NCI-H2171 treated with DMSO at 0.1 percent for 48 hours (cell line): ENCODE measurements around the gene TAF4.
"Not testable (repeated sequence)": the region's sequence is repeated elsewhere in the genome, so short reads cannot be mapped to it uniquely, and the experiment has no call there.

Source experiments
- DNase-seq: peaks from one replicate; lab custom pipeline; 2025; lab: John Stamatoyannopoulos, UW

The TAF4 gene

DNA sequence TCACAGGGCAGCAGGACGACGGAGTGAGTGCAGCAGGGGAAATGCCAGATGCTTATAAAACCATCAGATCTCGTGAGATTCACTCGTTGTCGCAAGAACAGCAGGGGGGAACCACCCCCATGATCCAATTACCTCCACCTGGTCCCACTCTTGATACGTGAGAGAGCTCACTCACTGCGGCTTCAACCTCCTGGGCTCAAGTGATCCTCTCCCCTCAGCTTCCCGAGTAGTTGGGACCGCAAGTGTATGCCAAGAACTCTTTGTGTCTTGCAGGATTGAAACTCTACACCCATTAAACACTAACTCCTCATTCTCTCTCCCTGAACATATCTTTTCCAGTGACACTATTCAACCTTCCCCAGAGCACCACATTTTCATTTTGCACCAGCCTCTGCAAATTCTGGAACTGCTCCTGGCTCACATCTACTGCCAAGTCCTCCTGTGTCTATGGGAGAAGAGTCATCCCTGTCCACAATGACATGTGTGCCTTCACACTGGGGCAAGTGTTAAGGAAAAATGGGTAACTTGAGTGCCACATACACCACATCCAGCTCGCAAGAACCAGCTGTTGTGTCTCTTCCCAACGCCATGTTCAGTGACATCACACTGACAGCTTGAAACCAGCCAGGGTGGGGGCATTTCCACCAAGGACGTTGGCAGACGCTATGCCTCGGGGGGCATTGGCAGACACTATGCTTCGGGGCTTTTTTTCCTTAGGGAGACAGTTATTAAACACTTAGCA lies 14.7 kb upstream of the TAF4 start:
- DNase-seq: peak; percentile 80

DNA sequence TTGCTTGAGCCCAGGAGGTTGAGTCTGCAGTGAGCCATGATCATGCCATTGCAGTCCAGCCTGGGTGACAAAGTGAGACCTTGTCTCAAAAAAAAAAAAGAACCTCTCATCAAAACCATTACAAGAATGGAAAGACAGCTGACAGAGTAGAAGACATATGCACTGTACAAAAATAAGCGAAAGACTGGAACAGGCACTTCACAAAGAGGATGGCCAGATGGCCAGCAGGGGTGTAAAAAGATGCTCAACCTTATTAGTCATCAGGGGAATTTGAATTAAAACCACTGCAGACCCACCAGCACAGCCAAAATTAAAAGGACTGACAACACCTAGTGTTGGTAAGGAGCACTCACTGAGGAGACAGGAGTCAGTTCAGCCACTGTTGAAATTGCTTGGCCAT lies 13.5 kb upstream of the TAF4 start:
- DNase-seq: no peak

DNA sequence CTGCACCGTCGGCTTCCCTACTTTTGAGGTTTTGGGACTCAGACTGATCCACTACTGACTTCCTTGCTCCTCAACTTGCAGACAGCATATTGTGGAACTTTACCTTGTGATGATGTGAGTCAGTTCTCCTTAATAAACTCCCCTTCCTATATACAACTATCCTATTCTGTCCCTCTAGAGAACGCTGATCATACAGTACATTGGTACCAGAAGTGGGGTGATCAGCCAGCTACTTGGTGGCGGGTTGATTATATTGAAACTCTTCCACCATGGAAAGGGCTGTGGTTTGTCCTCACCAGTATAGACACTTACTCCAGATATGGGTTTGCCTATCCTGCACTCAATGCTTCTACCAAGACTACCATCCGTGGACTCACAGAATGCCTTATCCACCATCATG lies 7.6 kb upstream of the TAF4 start:
- no peak for DNase-seq

DNA sequence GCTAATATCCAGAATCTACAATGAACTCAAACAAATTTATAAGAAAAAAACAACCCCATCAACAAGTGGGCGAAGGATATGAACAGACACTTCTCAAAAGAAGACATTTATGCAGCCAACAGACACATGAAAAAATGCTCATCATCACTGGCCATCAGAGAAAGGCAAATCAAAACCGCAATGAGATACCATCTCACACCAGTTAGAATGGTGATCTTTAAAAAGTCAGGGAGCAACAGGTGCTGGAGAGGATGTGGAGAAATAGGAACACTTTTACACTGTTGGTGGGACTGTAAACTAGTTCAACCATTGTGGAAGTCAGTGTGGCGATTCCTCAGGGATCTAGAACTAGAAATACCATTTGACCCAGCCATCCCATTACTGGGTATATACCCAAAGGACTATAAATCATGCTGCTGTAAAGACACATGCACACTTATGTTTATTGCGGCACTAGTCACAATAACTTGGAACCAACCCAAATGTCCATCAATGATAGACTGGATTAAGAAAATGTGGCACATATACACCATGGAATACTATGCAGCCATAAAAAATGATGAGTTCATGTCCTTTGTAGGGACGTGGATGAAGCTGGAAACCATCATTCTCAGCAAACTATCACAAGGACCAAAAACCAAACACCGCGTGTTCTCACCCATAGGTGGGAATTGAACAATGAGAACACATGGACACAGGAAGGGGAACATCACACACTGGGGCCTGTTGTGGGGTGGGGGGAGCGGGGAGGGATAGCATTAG lies 6.2 kb upstream of the TAF4 start:
- not testable (repeated sequence) for DNase-seq

DNA sequence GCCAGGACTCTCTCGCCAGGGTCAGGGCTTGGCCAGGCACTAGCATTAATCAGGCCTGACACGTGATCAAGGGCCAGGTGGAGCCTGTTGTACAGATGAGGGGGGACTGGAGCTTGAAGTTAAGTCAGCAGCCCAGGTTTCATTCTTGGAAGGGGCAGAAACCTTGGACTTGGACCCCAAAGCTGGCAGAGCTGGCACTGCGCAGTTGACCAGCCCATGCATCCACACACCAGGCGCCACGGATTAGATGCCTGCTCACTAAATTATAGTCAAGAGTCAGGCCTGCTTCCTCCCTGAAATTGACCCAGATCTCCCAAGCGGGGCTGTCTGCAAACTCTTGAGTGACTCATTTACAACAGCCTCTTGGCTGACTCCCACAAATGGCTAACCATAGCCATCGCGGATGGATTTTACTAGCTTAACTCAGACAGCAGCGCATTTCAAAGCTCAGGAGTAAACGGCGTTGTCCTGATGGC lies 4.1 kb upstream of the TAF4 start:
- no peak for DNase-seq

DNA sequence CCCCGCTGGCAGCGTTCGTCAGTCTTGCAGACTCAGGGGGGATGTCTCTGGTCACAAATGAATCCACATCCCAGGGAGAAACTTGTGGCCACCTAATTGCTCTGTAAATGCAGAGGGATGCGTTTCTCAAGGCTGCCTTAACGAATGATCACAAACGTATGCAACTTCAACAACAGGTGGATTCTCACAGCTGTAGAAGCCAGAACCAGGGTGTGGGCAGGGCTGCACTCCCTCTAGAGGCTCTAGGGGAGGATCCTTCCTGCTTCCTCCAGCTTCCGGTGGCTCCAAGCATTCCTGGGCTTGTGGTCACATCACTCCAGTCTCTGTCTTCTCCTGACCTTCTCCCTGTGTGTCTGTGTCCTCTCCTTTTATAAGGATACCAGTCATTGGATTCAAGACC lies 3.3 kb upstream of the TAF4 start:
- DNase-seq: no peak

DNA sequence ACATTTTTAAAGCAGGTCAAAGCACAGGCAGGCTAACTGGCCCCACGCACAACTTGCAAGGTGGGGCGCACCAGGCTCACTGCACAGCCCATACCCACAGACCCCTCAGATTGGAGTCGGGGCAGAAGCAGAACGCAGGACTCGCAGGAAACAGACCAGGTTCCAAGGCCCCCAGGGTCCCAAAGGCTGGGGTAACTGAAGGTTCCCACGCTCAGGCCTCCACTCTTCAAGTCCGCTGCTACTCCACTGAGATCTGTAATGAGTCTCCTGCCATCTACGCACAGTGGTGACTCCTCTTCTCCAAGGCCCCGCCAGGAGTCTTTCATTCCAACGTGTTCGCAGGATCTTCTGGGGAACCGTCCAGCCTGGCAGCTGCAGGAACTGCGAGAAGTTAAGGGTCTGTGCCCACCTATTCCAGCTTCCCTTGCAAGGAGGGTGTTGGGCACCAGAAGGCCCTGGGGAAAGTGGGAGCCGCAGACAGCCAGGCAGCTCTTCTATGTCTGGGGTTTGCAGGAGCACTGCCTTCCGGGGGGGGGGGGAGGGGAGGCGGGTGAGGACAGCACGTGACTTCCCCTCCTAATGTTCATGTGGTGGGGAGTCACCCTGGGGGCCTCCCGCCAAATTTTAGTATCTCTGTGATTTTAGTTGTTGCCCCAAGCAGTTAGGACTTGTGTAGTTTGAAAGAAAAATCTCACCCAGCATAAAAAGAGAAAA lies 2.0 kb upstream of the TAF4 start:
- no peak for DNase-seq

DNA sequence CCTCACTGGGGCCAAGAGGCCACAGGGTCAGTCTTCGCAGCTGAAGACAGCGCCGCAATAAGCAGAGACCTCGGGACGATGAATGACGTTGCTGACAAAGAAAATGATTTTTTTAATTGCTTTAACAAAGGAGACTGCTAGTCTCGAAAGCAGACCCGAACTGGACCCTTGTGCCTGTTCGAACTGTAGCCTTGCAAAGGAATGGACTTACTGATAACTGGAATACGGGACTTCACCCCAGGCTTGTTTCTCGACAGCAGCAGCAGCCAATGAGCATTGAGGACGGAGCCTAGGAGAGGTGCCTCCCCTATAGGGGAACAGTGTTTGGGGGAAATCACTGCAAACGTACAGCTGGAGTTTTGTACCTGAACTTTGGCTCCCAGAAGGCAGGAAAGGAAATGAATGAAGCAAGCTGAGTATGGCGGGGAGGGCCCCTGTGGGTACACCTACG lies 1.3 kb upstream of the TAF4 start:
- DNase-seq: no peak

DNA sequence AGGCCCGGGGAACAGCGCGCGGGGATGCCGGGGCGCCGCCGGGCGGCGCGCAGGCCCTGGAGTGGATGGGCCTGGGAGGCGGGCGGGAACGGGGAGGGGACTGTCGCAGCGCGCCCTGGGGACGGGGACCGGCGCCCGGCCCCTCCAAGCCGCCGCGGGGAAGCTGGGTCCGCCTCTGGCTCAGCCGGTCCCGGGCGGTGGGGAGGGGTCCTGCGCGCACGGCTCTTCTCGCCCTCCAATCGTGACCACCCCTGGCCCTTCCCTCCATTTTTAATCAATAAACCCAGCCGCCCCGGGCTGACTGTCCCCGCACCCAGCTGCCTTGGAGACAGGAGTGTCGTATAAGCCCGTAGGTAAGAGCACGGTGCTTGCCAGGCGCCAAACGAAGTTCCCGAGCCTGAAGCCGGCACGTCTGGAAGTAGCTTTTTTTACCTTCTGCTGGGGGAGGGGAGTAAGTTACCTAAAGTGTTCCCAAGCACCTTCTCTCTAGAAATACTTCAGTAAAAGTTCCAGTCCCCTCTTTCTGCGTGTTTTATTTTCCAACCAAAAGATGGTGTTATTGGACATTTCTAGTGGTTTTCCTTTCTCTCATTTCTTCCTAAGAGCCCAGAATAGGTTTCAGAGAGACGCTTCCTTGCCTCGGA lies 780 bp upstream of the TAF4 start:
- DNase-seq: peak; percentile 85

DNA sequence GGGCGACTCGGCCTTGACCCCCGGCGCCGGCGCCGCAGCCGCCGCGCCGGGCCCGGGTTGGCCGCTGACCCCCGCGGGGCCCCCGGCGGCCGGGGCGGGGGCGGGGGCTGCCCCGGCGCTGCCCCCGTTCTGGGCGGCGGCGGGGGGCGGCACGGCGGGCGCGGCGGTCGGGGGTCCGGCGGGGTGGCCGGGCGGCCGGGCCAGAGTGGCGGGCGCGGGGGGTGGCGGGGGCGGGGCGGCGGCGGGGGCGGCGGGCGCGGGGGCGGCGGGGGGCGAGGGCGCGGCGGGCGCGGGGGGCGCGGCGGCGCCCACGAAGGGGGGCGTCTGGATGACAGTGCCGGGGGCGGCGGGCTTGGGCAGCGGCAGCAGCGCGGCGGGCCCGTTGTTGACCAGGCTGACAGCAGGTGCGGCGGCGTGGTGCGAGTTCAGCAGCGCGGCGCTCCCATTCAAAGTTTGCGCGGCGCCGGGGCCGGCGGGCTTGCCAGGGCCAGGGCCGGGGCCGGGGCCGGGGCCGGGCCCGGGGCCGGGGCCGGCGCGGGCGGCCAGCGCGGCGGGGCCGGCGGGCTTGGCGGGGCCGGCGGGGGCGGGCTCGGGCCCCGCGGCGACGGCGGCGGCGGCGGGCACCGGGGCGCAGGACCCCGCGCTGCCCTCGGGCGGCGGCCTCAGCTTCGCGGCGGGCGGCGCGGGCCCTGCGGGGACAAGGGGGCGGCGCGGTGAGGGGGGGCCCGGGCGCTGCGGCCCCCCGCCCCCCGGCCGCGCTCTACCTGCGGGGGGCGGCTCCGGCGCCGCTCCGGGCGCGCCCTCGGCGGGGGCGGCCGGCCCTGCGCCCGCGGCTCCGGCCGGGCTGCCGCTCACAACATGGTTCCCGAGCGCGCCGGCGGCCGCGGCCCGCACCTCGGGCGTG lies 659 bp downstream of the TAF4 start:
- no peak for DNase-seq

DNA sequence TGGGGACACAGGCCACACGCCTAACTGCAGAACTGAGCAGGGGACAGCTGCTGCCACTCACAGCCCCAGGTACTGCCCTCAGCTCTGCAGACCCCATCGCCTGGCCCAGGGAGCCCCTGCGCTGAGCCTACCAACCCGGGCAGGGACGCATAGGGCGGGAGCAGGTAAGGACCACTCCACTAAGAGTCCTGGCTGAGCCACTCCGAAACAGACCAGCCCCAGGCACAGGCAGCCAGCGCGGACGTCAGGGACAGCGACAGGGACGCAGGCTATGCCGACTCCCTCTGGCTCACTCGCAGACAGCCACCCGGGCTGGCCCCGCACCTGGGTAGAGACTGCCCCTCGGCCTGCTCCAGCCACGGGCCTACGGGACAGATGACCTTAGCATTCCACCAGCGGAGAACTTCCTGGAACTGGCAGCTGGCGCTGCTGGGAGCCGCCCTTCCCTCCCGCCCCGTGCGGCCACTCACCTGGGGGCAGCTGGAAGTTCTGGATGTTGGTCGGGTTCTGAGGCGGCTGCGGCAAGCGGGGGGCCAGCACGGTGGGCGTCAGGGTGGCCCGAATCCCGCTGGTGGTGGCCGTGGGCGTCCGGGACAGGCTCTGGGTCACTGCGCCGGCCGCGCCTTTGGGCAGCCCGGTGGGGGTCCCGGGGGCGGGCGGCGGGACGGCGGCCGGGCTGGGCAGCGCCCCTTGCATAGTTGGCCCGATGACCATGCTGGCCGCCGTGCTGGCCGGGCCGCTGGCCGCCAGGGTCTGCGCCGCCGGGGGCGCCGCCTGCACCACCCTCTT lies 1.5 kb downstream of the TAF4 start:
- DNase-seq: no peak

DNA sequence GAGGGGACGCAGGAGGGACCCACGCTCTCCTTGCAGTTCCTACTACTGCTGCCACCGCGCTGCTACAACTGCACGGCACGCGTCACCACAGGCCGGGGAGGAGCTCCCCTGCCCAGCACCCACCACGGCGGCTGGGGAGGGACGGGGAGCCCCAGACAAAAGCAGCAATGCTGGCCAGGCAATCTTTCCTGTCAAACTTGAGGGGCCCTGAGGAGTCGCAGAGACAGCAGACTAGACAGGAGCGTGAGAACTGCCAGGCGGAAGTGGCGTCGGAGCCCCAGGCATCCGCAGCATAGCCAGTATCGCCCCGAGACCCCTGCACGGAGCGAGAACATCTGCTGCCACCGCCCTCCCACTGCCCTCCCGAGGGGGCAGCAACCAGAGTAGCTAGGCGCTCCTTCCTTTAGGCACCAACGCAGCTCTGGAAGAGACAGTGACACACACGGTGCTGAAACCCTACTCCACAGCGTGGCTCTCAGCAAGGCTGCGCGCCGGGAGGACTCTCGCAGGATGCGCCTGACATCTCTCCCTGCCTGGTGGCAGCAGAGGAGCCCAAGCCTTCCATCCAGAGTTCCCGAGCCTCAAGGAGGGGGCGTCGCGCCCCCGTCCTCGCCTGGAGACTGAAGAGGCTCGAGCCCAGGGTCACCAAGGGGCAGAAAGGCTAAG lies 2.2 kb downstream of the TAF4 start:
- DNase-seq: peak; percentile 34

DNA sequence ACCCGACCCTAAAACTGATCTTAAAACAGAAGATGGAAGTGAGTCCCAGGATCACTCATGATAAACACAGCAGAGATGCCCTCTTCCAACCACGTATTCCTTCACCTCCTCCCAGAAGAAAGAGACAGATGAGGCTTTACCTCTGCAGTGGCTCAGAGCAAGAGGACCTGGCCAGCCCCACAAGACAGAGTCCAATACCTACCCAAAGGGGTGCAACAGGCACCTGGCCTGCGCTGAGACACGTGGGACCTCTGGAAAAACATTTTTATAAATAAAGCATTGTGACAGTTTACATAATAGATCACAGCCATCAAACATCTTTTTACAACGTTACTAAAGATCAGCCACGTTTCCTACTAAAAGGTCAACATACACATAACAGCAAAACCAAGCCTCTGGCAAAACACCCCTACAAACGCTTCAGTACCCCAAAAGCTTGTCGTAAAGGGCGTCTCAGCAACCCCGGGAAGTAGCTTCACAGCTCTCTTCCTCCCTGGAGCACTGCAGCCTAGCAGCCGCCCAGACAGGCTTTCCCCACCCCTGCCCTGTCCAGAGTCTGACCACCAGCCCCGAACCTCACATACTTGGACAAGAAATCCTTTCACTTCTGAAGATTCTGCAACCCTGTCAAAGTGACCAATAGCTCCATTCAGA lies 2.9 kb downstream of the TAF4 start:
- DNase-seq: no peak

DNA sequence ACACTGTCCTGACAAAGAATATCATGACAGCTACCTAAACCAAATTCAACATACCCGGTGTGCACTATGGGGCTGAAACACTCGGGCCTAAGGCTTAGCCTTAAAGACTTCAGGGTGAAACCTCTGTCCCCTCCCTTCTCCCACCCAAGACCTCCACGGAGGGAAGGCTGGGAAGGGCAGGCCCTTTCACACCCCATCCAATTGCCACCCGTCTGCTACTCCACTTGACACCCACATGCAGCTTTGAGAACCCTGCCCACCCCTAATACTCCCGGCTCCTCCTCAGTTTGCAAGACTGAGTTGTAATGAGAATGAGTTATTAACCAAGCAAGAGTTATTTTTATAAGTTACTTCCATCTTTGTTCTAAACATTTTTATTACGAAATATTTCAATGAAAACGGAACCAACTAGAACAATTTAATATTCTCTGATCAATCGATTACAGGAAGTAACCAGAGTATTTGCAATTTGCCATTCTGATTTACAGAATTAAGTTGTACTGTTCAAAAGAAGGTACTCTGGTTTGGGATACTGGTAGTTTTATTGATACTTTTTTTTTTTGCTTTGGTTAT lies 3.7 kb downstream of the TAF4 start:
- no peak for DNase-seq

DNA sequence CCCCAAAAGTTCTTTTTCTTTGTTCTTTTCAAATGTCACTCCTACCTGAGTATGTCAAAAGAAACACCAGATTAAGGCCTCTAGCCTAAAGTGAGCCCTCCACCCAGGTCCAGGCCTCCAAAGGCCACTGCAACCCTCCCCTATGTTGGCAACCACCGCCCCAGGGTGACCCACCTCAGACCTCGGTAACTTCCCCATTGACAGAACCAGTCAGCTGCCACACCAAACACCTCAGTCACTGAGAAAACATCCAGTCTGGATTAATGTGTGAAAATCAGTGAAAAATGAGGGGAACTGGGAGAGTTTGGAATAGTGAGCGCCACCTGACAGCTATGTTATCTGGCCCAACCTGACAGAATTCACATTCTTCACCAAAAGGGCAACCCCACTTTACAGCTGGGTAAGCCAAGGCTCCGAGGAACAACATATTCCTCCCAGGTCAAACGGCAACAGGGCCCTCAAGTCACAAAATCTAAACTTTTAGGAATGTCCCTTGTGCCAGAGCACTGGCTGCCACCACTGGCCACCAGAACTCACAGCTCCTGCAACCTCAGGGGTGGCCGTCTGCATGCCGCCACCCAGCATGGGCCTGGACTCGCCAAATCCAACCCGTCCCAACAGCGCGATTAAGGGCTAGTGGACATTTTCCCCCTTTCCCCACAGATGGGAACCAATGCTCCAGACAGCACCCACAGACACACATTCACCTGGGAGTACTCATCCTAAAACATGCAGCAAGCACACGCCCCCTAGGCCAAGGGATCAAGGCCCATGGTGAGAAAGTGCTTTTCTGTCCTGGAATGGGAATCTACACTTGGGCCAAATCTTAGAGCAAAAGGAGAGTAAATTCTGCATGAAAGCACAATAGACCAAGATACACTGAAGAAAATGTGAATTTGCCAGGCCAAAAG lies 4.8 kb downstream of the TAF4 start:
- no peak for DNase-seq

DNA sequence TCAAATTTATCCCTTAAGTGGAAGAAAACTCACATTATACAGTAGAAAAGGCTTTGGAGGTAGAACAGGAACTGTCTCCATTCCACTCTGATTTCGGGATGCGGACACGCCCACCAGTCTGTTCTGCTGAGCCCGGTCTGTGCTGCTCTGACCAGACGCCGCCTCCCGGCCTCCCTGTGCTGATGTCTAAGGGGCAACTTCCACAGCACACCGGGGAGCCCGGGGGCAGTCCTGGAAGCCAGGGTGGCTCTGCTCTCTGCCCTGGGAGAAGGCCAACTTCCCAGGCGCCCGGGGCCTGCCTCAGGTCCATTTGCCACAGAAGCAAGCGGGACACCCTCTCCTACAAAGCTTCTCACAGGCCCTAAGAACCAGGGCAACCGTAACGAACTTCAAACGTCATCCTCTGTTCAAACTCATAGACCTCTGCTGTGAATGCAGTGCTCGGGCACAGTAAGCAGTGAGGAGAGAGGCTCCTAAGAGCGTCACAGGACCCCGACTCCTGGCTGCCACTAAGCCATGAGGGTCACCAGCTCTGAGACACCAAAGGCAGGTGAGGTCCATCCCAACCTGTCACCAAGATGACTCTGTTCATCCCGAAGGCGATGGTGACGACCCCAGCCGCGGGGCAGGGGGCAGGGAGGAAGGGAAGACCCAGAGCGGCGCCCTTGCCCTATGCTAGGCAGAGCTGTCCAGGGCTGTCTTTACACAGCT lies 5.6 kb downstream of the TAF4 start:
- no peak for DNase-seq

DNA sequence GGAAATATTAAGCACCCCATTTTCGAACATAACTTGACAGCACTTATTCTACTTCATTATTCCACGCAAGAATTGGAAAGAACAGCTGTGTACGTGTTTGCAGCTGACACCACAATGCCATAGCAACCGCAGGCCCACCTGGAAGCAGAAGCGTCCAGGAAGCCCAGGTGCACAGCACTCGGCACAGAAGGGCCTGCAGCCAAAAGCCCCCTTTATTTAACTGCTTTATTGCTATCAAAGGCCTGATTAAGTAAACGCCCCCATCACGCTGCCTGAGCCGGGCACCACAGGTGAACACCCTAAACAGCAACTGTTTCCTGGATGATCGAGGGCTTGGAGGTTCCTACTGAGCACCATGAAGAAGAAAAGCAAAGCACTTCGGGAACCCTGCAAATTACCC lies 6.3 kb downstream of the TAF4 start:
- no peak for DNase-seq
